HG03469 (cell line): Measurements from ENCODE around the gene TMEM213.

Experiments
- ATAC-seq: cut with Tn5 transposase; IDR thresholded peaks from one replicate; pipeline ENCODE4 v1.9.1; 2021; ENCODE audit warnings: mild to moderate bottlenecking, moderate library complexity, moderate number of reproducible peaks; ENCODE audit not compliant: unreplicated experiment

TMEM213 gene

DNA sequence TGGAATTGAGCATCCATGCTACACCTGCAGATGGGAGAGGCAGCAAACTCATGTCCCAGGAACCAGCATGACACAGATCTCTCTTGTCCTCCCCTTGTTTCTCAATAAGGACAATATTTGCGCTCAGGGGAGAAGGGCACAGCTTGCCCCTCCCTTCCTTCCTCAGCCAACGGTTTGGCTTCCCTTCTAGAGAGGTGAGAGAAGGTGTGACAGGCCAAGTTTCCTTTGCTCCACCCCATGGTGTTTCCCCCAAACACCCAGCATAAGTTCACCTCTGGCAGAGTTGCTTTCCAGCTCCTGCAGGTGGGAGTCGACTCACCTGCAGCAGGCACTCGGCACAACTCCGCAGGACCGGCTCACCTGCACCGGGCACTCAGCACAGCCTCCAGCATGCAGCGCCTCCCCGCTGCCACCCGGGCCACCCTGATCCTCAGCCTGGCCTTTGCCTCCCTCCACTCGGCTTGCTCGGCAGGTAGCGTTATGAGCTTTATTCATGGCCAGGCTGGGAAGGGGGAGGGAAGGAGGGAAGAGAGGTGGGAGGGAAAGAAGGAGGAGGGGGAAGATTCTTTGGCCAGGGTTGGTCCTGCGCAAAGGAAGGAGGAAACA, at the start of gene TMEM213, which contains the start of gene ATP6V0A4:
TSS of gene TMEM213 (plus strand) at position 280 of the 606 bp plus-strand sequence. CDS start at position 391, 111 bp downstream.
TSS of gene ATP6V0A4 (minus strand) at position 482 of the 606 bp plus-strand sequence. CDS start 26,949 bp downstream, outside the sequence.
- ATAC-seq = no peak

DNA sequence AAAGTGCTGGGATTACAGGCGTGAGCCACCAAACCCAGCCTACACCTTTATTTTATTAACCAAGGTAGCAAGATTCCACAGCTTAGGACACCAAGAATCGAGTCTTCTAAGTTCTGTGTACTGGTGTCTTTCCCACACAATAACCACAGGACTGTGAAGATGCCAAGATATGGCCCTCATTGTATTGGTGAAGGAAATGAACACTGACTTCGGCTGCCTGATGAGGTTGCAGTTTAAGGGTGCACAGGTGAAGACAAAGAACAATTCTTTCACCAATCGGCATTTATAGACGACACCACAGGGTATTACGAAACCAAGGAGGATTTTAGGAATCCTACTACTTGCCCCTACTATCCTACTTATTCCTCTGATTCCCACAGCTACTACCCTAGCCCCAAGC, 49.1 kb upstream of the TMEM213 start:
- no peak for ATAC-seq

- no peak for ATAC-seq
Observed at GRCh38 chr7:138749960-138750359, 47.8 kb upstream of the TMEM213 start.

GRCh38 chr7:138750473-138750872, 47.3 kb upstream of the TMEM213 start:
- ATAC-seq = no peak

GRCh38 chr7:138750901-138751464, 46.8 kb upstream of the TMEM213 start:
- no peak for ATAC-seq

- ATAC-seq = peak; percentile 89
Observed at GRCh38 chr7:138752518-138753149, 45.2 kb upstream of the TMEM213 start.

GRCh38 chr7:138753150-138753518, 44.7 kb upstream of the TMEM213 start:
- ATAC-seq = no peak

DNA sequence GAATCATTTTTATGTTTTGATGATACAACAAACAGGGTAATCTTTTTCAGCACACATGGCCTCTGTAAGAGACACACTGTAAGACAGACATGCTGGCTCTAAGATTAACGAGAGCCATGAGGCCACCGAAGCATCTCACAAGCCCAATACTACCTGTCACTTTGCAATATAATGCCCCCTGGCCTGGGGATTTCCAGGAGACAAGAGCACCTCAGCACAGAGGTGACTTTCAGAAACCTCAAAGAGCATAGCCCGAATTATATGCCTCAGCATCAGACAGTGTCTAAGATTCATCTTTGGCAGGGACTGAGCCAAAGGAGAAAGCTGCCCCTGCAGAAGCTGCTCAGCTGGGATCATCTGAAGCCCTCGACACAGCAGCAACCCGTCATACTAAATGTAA, 44.2 kb upstream of the TMEM213 start:
- ATAC-seq = no peak

GRCh38 chr7:138755331-138755747, 42.5 kb upstream of the TMEM213 start:
- ATAC-seq = no peak

- ATAC-seq = no peak
Observed at GRCh38 chr7:138755842-138756590, 41.8 kb upstream of the TMEM213 start.

- ATAC-seq = no peak
Observed at GRCh38 chr7:138756591-138757242, 41.1 kb upstream of the TMEM213 start.

- no peak for ATAC-seq
Observed at GRCh38 chr7:138768241-138768640, 29.6 kb upstream of the TMEM213 start.

DNA sequence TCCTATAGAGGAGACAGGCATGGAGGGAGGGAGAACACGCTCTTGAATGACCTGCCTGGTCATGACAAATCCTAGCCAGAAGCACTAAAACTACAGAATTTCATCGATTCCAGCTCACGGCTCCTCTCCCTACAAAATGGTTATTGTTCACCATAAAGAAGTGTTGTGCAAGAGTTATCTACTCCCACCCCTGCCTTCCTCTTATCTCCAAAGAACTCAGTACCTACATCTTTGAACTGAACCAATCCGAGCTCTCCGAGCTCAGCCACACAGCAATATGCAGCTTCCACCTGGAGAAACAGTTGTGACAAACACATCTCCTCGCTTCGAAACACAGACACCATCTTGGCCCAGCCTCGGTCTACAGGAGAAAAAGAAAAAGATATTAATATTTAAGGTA, 26.9 kb upstream of the TMEM213 start:
- no peak for ATAC-seq

DNA sequence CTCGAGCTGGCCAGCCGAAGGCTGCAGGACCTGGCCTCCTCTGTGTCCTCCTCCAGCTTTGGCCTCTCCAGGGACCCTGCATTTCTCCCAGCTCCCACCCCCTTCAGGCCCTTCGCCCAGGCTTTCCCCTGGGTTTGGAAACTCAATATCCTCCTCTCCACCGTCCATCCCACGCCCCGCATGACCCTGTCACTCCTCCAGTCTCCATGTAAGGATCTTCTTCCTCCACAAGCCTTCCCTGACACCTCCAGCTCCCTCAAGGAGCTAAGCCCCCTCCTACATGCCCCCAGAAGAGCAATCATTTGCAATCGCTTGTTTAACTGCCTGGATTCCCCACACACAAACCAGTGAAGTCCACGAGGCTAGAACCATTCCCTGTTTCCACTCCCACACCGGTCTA, 24.6 kb upstream of the TMEM213 start:
- no peak for ATAC-seq

DNA sequence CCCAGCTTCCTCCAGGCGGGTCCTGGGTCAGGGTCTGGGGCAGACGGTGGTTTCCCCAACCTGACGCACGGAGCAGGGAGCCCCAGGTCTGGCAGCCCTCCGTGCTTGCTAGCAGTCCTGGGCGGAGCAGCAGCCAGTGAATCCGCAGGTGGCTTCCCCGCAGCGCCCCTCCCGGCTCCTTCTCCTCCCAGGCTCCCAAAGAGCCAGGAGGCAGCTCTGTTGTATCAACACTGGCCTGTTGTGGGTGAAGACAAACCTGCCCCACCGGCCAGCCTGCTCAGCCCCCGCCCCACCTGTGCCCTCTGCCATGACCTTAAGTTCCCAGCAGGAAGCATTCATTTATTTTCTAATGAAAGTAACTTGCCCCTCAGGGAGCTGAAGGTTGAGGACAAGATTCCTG, 24.0 kb upstream of the TMEM213 start:
- no peak for ATAC-seq

DNA sequence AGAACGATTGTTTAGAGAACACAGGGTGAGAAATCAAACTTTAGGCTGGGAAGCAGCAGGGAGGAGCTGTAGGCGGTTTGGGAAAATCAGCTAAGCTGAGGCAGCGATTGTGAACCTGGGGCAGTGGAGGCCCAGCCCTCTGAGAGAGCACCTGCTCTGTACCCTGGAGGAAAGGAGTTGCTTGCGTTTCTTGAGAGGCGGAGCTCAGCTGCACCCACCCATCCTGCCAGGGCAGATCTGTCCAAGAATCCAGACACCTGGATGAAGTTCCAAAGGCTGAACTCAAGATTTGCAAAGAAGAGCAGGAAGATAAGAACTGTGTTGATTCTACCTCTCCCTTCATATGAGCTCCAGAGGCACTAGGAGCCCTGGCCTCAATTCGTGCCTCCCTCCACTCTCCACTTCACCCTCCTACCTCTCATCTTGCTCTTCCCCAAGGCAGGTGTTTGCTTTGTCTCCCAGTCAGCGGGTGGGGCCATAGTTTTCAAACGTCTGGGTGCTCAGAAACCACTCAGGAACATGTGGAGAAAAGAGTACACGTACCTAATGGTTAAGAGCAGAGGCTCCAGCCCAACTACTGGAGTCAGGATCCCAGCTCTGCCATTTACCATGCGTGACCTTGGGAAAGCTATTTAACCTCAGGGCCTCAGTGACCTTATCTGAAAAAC, 21.5 kb upstream of the TMEM213 start:
- ATAC-seq = no peak

DNA sequence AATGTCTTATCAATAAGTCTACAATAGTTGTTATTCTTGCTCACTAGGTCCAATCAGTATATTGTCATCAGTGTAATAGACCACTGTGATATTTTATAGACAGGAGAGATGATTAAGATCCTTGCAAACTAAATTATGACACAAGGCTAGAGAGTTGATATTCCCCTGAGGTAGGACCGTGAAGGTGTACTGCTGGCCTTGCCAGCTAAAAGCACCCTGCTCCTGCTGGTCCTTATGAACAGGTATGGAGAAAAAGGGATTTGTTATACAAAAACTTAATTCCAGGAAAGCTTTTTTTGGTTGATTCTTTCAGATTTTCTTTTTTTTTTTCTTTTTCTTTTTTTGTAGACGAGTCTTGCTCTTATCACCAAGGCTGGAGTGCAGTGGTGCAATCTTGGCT, 16.8 kb upstream of the TMEM213 start:
- ATAC-seq = no peak

DNA sequence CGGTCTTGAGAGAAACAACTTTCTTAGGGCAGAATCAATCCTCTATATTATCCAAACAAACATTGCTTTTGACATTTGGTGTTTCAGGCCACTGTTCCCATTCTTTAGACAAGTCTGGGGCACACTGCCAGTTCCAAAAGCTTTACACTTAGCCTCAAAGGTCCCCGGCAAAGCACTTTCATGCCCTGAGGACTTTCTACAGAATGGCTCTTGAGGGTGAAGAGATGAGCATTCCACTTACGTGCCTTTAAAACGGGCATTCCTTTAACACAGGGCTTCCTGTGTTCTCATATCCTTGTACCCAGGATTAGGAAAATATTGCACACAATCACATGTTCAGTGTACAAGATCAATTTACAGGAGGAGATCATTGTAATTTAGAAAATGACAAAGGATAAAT, 13.1 kb upstream of the TMEM213 start:
- ATAC-seq = no peak

- no peak for ATAC-seq
Observed at GRCh38 chr7:138785587-138786437, 12.0 kb upstream of the TMEM213 start.
